HG02798 (cell line): ENCODE results near the gene SLC45A2.
"Not testable (repeated sequence)": the region's sequence is repeated elsewhere in the genome, so short reads cannot be mapped to it uniquely, and the experiment has no call there.

Source experiments
- ATAC-seq: cut with Tn5 transposase; IDR thresholded peaks from one replicate; pipeline ENCODE4 v1.9.1; 2021; ENCODE audit warnings: mild to moderate bottlenecking; ENCODE audit not compliant: unreplicated experiment, poor library complexity

The SLC45A2 gene

GRCh38 chr5:33931136-33931535 lies 53.4 kb downstream of the SLC45A2 start:
- no peak for ATAC-seq

DNA sequence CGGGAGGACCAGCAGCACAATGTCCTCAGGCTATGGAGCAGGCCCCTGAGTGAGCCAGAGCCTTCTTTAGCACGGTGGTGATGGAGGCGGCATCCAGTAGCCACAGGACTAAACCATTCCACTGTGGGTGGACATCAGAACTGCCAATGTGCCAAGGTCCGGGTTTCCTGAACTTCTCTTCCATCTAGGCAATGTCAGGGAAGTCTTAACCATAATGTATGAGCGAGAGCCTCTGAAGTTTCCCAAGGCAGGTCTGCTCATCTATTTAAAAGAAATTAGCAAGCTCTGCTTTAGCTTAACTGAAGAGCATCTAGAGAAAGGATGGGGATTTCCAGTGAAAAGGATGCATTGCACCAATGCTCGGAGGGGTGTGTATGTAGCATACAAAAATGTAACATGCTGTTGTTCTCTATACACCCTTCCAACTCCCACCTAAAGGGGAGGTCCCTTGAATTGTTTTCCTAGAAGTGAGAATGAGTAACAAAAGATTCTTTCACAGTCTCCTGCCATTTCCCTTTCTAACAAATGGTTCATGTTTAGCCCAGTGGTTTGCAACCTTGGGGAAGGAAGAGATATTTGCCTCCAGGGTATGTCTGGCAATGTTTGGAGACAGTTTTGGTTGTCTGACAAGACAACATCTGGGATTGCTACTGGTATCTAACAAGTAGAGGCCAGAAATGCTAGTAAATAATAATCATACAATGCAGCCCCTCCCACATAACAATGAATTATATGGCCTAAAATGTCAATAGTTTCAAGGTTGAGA lies 54.4 kb downstream of the SLC45A2 start:
- ATAC-seq, result no peak

- ATAC-seq, result no peak
Measured at GRCh38 chr5:33928283-33928682, 56.2 kb downstream of the SLC45A2 start.

DNA sequence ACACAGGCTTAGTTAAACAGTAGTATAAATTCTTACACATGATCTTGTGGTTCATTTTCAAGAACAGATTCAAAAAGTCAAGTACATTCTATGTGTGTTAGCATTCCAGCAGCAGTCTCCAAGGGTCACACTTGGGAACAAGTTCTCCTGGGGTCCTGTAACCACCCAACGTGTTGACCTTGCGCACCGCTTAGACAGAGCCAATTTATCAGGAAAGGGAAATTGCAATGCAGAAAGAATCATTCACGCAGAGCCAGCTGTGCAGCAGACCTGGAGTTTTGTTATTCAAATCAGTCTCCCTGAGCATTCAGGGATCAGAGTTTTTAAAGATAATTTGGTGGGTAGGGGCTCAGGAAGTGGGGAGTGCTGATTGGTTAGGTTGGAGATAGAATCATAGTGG lies 56.8 kb downstream of the SLC45A2 start:
- no peak for ATAC-seq

DNA sequence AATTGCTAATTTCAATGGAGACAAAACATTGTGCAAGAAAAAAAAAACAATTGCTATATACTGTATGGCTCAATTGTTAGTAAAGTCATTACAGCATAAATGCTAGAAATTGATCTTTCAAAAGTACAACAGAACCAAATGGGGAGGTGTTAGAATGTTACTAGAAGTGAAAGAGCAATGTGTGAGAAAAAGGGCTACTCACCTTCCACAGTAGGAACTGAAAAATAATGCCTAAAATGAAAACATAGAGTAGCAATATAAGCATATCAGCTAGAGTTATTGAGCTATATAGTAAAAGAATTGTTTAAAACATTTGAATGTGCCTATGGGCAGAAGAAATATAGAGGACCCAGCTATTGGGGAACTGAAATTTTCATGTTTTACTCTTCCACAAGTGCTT lies 59.2 kb downstream of the SLC45A2 start:
- peak; percentile 62 for ATAC-seq

GRCh38 chr5:33921002-33921401 lies 63.5 kb downstream of the SLC45A2 start:
- ATAC-seq, result no peak

DNA sequence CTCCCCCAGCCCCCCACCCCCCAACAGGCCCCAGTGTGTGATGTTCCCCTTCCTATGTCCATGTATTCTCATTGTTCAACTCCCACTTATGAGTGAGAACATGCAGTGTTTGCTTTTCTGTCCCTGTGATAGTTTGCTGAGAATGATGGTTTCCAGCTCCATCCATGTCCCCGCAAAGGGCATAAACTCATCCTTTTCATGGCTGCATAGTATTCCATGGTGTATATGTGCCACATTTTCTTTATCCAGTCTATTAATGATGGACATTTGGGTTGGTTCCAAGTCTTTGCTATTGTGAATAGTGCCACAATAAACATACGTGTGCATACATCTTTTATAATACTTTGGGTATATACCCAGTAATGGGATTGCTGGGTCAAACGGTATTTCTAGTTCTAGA lies 69.6 kb downstream of the SLC45A2 start:
- ATAC-seq, result not testable (repeated sequence)

GRCh38 chr5:33906248-33906647 lies 78.2 kb downstream of the SLC45A2 start:
- ATAC-seq, result not testable (repeated sequence)

DNA sequence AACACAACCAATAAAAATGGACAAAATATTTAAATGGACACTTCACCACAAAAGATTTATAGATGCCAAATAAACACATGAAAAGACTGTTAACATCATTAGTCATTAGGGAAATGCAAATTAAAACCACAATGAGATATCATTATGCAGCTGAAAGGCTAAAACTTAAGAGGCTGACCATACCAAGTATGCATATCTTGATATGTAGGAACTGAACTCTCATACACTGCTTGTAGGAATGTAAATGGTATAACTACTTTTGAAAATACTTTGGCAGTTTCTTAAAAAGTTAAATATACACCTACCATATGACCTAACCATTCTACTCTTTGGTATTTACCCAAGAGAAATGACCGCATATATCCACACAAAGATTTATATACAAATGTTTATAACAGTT lies 79.1 kb downstream of the SLC45A2 start:
- ATAC-seq, result no peak

DNA sequence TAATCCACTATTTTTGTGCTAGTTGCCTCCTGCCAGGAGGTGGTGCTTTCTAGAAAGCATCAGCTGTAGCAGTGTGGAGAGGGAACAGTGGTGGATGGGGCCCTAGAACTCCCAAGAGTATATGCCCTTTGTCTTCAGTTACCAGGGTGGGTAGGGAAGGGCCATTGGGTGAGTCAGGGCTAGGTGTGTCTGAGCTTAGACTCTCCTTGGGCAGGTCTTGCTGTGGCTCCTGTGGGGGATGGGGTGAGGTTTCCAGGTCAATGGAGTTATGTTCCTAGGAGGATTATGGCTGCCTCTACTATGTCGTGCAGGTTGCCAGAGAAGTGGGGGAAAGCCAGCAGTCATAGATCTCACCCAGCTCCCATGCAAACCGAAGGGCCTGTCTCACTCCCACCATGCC lies 81.4 kb downstream of the SLC45A2 start:
- ATAC-seq, result no peak

DNA sequence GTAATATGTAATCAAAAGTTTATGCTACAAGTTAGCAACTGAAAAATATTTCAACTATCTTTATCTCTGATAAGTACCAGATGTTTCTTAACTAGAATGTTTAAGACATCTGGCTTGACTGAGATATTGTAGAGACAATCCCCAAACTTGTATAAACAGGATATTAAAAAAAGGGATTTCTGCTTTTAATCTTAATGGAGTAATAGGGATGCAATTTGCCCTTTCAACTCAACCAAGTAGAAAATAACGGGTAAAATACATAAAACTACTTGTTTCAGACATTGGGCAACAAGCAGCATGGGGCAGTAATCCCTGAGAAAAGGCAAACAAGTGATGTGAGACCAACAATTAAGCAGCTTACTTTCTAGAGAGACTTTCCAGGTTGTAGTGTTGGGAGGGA lies 83.3 kb downstream of the SLC45A2 start:
- ATAC-seq, result no peak
